Body of pancreas (tissue), 4 donors: ENCODE data around the gene GALP. TPM values are rescaled to one million over a fixed set of nuclear protein-coding genes. Genes with fewer than 3 reads are reported as not detected.
A peak's percentile ranks its signal among the peaks of the same experiment; 100 is the strongest.

Experiments
- ATAC-seq: fragments of 150-250 bp; one replicate; pipeline ENCODE4 v1.9.1; 2016
- DNase-seq, 4 donors: peaks; one replicate each; pipeline ENCODE4 v3.0.0-alpha.2; 2019
- H3K27ac ChIP-seq, 4 donors: fragments of 200-600 bp; sonication (generic); 1 replicate in 3 of 4; 2 replicates in 1 of 4; pipeline versions ENCODE4 v1.5.1 to v1.6.1; 2016 to 2019; ENCODE audit warnings: mild to moderate bottlenecking in 1 of 4, mixed read lengths in 1 of 4, moderate library complexity in 1 of 4
- H3K27me3 ChIP-seq, 2 donors: fragments of 200-600 bp; sonication (generic); one replicate each; pipeline ENCODE4 v1.6.0; 2016; ENCODE audit warnings: mild to moderate bottlenecking in 1 of 2
- H3K36me3 ChIP-seq, 2 donors: fragments of 200-600 bp; sonication (generic); replicated peaks in 1 of 2; 2 replicates each; pipeline ENCODE4 v1.5.1; 2016; ENCODE audit warnings: low read depth in 2 of 2; ENCODE audit not compliant: insufficient read depth in 1 of 2
- H3K4me1 ChIP-seq: fragments of 200-600 bp; sonication (generic); one replicate; pipeline ENCODE4 v1.6.0; 2016
- H3K4me3 ChIP-seq, 2 donors: fragments of 200-600 bp; sonication (generic); 1 replicate in 1 of 2; 2 replicates in 1 of 2; pipeline ENCODE4 v1.5.1; 2016 to 2019
- H3K9me3 ChIP-seq, 3 donors: fragments of 200-600 bp; sonication (generic); 1 replicate in 2 of 3; 2 replicates in 1 of 3; pipeline ENCODE4 v1.5.1; 2016
- CTCF ChIP-seq, 7 experiments: fragments of 450-650 bp in 4 of 7; fragments of 200-600 bp in 3 of 7; sonication (generic) in 3 of 7; IDR thresholded peaks; one replicate each; pipeline ENCODE4 v1.5.1; 2016 to 2019; ENCODE audit warnings: antibody characterized with exemption in 7 of 7
- POLR2A ChIP-seq, 3 donors: fragments of 450-650 bp; IDR thresholded peaks; one replicate each; pipeline ENCODE4 v1.6.1; 2016; ENCODE audit warnings: antibody characterized with exemption in 3 of 3, mild to moderate bottlenecking in 2 of 3
- WGBS, 2 donors: methylation state at CpG; one replicate each; pipeline ENCODE4 v1.1.5; 2017; 5-methylcytosine and 5-hydroxymethylcytosine counted together
- intact Hi-C: fragments of 100-400 bp; cut with DNase I; formaldehyde crosslinking; loops from one replicate; pipeline ENCODE4 v1.15.1; 2023
- total RNA-seq, 2 donors: library from RNA; depleted of rRNA; stranded (reverse); fragments of >200 nt; gene quantifications; one replicate each; pipeline ENCODE4 v1.1.0, GENCODE V29; 2016

The GALP gene
- total RNA-seq, 2 donors from 2014 or later = not detected

GRCh38 chr19:56152644-56153043 lies 23.2 kb upstream of the GALP start:
- H3K27ac ChIP-seq = peak overlapping the region; percentile 27 to 75 (median 67)
- no peaks in the 10 kb centered on the region for H3K9me3 ChIP-seq
- no peak for ATAC-seq
- H3K4me1 ChIP-seq = peaks cover 62% of the 10 kb centered on the region
- no peak for DNase-seq
- H3K27me3 ChIP-seq = no peaks in the 10 kb centered on the region
- H3K36me3 ChIP-seq = peaks cover 0 to 2% of the 10 kb centered on the region in 2 donors
- H3K4me3 ChIP-seq = no peak overlapping the region
- WGBS, 2 donors = 32 to 38% methylated on average over 2 of the region's 2 CpGs
- intact Hi-C loops = no loop called here
- no peak for TF ChIP-seq CTCF (IDR thresholded peaks at IDR 0.05)
- no peak for TF ChIP-seq POLR2A (IDR thresholded peaks at IDR 0.05)

GRCh38 chr19:56153507-56153906 lies 22.3 kb upstream of the GALP start:
- no peaks in the 10 kb centered on the region for H3K27me3 ChIP-seq
- peak overlapping the region; percentile 27 to 75 (median 67) for H3K27ac ChIP-seq
- H3K4me3 ChIP-seq = no peak overlapping the region
- H3K36me3 ChIP-seq = peaks cover 0 to 2% of the 10 kb centered on the region in 2 donors
- peaks cover 57% of the 10 kb centered on the region for H3K4me1 ChIP-seq
- TF ChIP-seq POLR2A (IDR thresholded peaks at IDR 0.05) (peak in 1 of 3 donors; percentile 31), CTCF (IDR thresholded peaks at IDR 0.05) (no peak)
- 13 to 15% methylated on average over 6 of the region's 6 CpGs for WGBS, 2 donors
- no peaks in the 10 kb centered on the region for H3K9me3 ChIP-seq
- intact Hi-C loops = no loop called here
- DNase-seq (peak in 3 of 4 donors; percentile 55 to 72 (median 64)), ATAC-seq (peak; percentile 56)

- intact Hi-C loops = no loop called here
- 40 to 56% methylated on average over 2 to 17 of the region's 17 CpGs for WGBS, 2 donors
- ATAC-seq (peak; percentile 51), DNase-seq (peak; percentile 34 to 60 (median 54))
- no peaks in the 10 kb centered on the region for H3K27me3 ChIP-seq
- peaks cover 57% of the 10 kb centered on the region for H3K4me1 ChIP-seq
- TF ChIP-seq POLR2A (IDR thresholded peaks at IDR 0.05) (no peak), CTCF (IDR thresholded peaks at IDR 0.05) (peak; percentile 32 to 59 (median 52))
- no peaks in the 10 kb centered on the region for H3K9me3 ChIP-seq
- no peak overlapping the region for H3K27ac ChIP-seq
- H3K4me3 ChIP-seq = no peak overlapping the region
- peaks cover 8% of the 10 kb centered on the region in 2 donors for H3K36me3 ChIP-seq
Measured at GRCh38 chr19:56155124-56155687, 20.6 kb upstream of the GALP start.

- H3K9me3 ChIP-seq = no peaks in the 10 kb centered on the region
- TF ChIP-seq POLR2A (IDR thresholded peaks at IDR 0.05) (no peak), CTCF (IDR thresholded peaks at IDR 0.05) (no peak)
- H3K4me1 ChIP-seq = peaks cover 53% of the 10 kb centered on the region
- DNase-seq (peak in 2 of 4 donors; percentile 36 to 45), ATAC-seq (no peak)
- H3K27me3 ChIP-seq = no peaks in the 10 kb centered on the region
- H3K36me3 ChIP-seq = peaks cover 10 to 11% of the 10 kb centered on the region in 2 donors
- no peak overlapping the region for H3K4me3 ChIP-seq
- H3K27ac ChIP-seq = peak overlapping the region in 3 of 4 donors; percentile 4 to 40 (median 32)
- intact Hi-C loops = no loop called here
- 49 to 69% methylated on average over 7 to 11 of the region's 11 CpGs for WGBS, 2 donors
Measured at GRCh38 chr19:56156768-56157167, 19.0 kb upstream of the GALP start.
